Ovary (tissue), 9 donors: ENCODE data around the gene PHLDB2. TPM values are rescaled to one million over a fixed set of nuclear protein-coding genes. Genes with fewer than 3 reads are reported as not detected.

Experiments used
- DNase-seq, 5 donors: peaks; one replicate each; pipeline ENCODE4 v3.0.0-alpha.2; 2019 to 2020
- H3K27ac ChIP-seq, 2 donors: fragments of 200-600 bp; one replicate each; pipeline versions ENCODE4 v1.5.1 to v1.8.0; 2019 to 2022
- H3K27me3 ChIP-seq: fragments of 200-600 bp; one replicate; pipeline ENCODE4 v1.8.0; 2022
- H3K36me3 ChIP-seq: fragments of 200-600 bp; sonication (generic); one replicate; pipeline ENCODE4 v1.5.1; 2019
- H3K4me1 ChIP-seq: one replicate; pipeline ENCODE4 v1.8.1; 2013; ENCODE audit warnings: mild to moderate bottlenecking, moderate library complexity; ENCODE audit not compliant: insufficient read depth
- H3K4me3 ChIP-seq: fragments of 200-600 bp; sonication (generic); one replicate; pipeline ENCODE4 v1.5.1; 2017
- H3K9me3 ChIP-seq, 2 donors: fragments of 200-600 bp in 1 of 2; sonication (generic) in 1 of 2; one replicate each; pipeline versions ENCODE4 v1.5.1 to v1.8.1; 2013 to 2019; ENCODE audit warnings: mild to moderate bottlenecking in 1 of 2, moderate library complexity in 1 of 2
- CTCF ChIP-seq, 3 donors: fragments of 450-650 bp in 2 of 3; fragments of 200-600 bp in 1 of 3; IDR thresholded peaks; one replicate each; pipeline versions ENCODE4 v1.5.1 to v1.8.0; 2016 to 2022; ENCODE audit warnings: antibody characterized with exemption in 3 of 3, mild to moderate bottlenecking in 1 of 3
- EP300 ChIP-seq: sonication (generic); formaldehyde crosslinking; IDR thresholded peaks from one replicate; pipeline ENCODE4 v1.6.1; 2017; ENCODE audit warnings: antibody characterized with exemption
- POLR2A ChIP-seq: fragments of 450-650 bp; IDR thresholded peaks from one replicate; pipeline ENCODE4 v1.6.1; 2017; ENCODE audit warnings: antibody characterized with exemption, mild to moderate bottlenecking, moderate library complexity
- WGBS, 3 donors: extraction: QIAGEN DNeasy Blood & Tissue Kit in 1 of 3; methylation state at CpG; one replicate each; pipeline versions ENCODE4 v1.1.5 to v1.1.7; 2013 to 2017; 5-methylcytosine and 5-hydroxymethylcytosine counted together
- intact Hi-C, 4 donors: fragments of 100-400 bp; cut with DNase I; formaldehyde crosslinking; loops; one replicate each; pipeline versions ENCODE4 v1.11.0 to v1.15.1; 2022 to 2023
- polyA plus RNA-seq, 2 donors: library from polyadenylated mRNA; stranded (reverse); fragments of 200-250 nt in 1 of 2; fragments of 350-450 nt in 1 of 2; fragmentation: Illumina TruSeq in 1 of 2; extraction: RNeasy Lipid Tissue Mini Kit (QIAGEN cat#74804) in 1 of 2; gene quantifications; one replicate each; pipeline ENCODE4 v1.2.3, GENCODE V29; 2013 to 2014
- total RNA-seq, 7 donors: library from RNA; depleted of rRNA in 2 of 7; stranded (reverse); fragments of >200 nt in 2 of 7; fragmentation: NEBNext Ultra II Directional in 3 of 7; extraction: Animal tissue kit (Norgen Biotek cat#: 25700) in 3 of 7; gene quantifications; one replicate each; pipeline versions ENCODE4 v1.1.0 to v1.2.4, GENCODE V29; 2016 to 2023
- donor health status: DM: no; HTN: no; CAD: no; lungs with moderate emphysema.
- donor health status: DM: no; HTN: no; CAD: no.
- donor health status: Bipolar disorder and iron deficiency.
- donor health status: DM: yes; HTN: yes; CAD: no.
- donor health status: DM: no; HTN: no; CAD: no.
- donor health status: DM: yes; HTN: yes; CAD: no.

Gene PHLDB2
- total and polyA plus RNA-seq, 9 donors, result 9.0 to 141 (median 19.3) TPM

GRCh38 chr3:111859974-111860859 lies 1.2 kb downstream of the PHLDB2 start:
- peaks cover 4% of the 10 kb centered on the region for H3K4me1 ChIP-seq

GRCh38 chr3:111861391-111861790 lies 2.3 kb downstream of the PHLDB2 start:
- DNase-seq, result no peak
- intact Hi-C loops, result loop anchor here in 2 of 4 donors (5.0 to 10.0 kb wide), 3 partner anchors 63 to 144 kb away; no protein-coding TSS in a partner anchor
- H3K4me1 ChIP-seq, result peaks cover 11% of the 10 kb centered on the region
- H3K4me3 ChIP-seq, result peak overlapping the region; percentile 88
- no peak for TF ChIP-seq CTCF (IDR thresholded peaks at IDR 0.05)
- no peak for TF ChIP-seq POLR2A
- TF ChIP-seq EP300, result no peak
- no peaks in the 10 kb centered on the region for H3K36me3 ChIP-seq
- no peaks in the 10 kb centered on the region for H3K27me3 ChIP-seq
- H3K9me3 ChIP-seq, result no peaks in the 10 kb centered on the region
- WGBS, 3 donors, result 63 to 77% (median 74%) methylated on average over 7 of the region's 7 CpGs
- peak overlapping the region in 1 of 2 donors; percentile 84 for H3K27ac ChIP-seq

More at GRCh38 chr3:111859974-111860859, 1.2 kb downstream of the PHLDB2 start:
- Histone ChIP-seq H3K27ac (peak overlapping the region; percentile 84 to 90), H3K27me3 (no peaks in the 10 kb centered on the region), H3K9me3 (no peaks in the 10 kb centered on the region), H3K4me3 (peak overlapping the region; percentile 88), H3K36me3 (no peaks in the 10 kb centered on the region)
- TF ChIP-seq POLR2A, result peak; percentile 53
- TF ChIP-seq EP300, result no peak
- peak in 2 of 3 donors; percentile 21 to 67 for TF ChIP-seq CTCF (IDR thresholded peaks at IDR 0.05)
- 0 to 1% (median 1%) methylated on average over 35 of the region's 35 CpGs for WGBS, 3 donors
- intact Hi-C loops, result loop anchor here in 2 of 4 donors (5.0 to 10.0 kb wide), 5 partner anchors 55 to 143 kb away; no protein-coding TSS in a partner anchor
- DNase-seq, result peak; percentile 65 to 82 (median 71)

- no peak for TF ChIP-seq POLR2A
- no peak for TF ChIP-seq CTCF (IDR thresholded peaks at IDR 0.05)
- TF ChIP-seq EP300, result no peak
- H3K4me3 ChIP-seq, result no peak overlapping the region
- 85 to 93% (median 87%) methylated on average over 5 of the region's 5 CpGs for WGBS, 3 donors
- H3K36me3 ChIP-seq, result no peaks in the 10 kb centered on the region
- H3K27ac ChIP-seq, result no peak overlapping the region
- peaks cover 11% of the 10 kb centered on the region for H3K4me1 ChIP-seq
- no peaks in the 10 kb centered on the region for H3K9me3 ChIP-seq
- intact Hi-C loops, result loop anchor here in 2 of 4 donors (5.0 to 10.0 kb wide), 3 partner anchors 62 to 145 kb away; no protein-coding TSS in a partner anchor
- no peak for DNase-seq
- H3K27me3 ChIP-seq, result no peaks in the 10 kb centered on the region
Observed at GRCh38 chr3:111862415-111862814, 3.4 kb downstream of the PHLDB2 start.

- Histone ChIP-seq H3K27ac (no peak overlapping the region), H3K4me1 (peaks cover 11% of the 10 kb centered on the region), H3K9me3 (no peaks in the 10 kb centered on the region), H3K4me3 (no peak overlapping the region), H3K27me3 (no peaks in the 10 kb centered on the region), H3K36me3 (no peaks in the 10 kb centered on the region)
- 62 to 64% (median 63%) methylated on average over 3 of the region's 3 CpGs for WGBS, 3 donors
- no peak for DNase-seq
- no peak for TF ChIP-seq POLR2A
- no peak for TF ChIP-seq EP300
- no peak for TF ChIP-seq CTCF (IDR thresholded peaks at IDR 0.05)
- intact Hi-C loops, result loop anchor here in 2 of 4 donors (5.0 to 10.0 kb wide), 3 partner anchors 62 to 146 kb away; no protein-coding TSS in a partner anchor
Observed at GRCh38 chr3:111862974-111863373, 3.9 kb downstream of the PHLDB2 start.
